ENCODE results near the gene ELOB.

- TF ChIP-seq CTCF (conservative IDR thresholded peaks at IDR 0.05) (no peak), ZFX (IDR thresholded peaks at IDR 0.05) (no peak)
Measured at GRCh38 chr16:2737238-2737605, 39.9 kb downstream of the ELOB start.
